Measurements from ENCODE around the gene NPIPA2. TPM values are rescaled to one million over a fixed set of nuclear protein-coding genes. Genes with fewer than 3 reads are reported as not detected.
"Not testable (repeated sequence)": the region's sequence is repeated elsewhere in the genome, so short reads cannot be mapped to it uniquely, and the experiment has no call there.

NPIPA2 gene
- total and polyA plus RNA-seq, 10 of the 15 experiments (the other 5 are each of a cell fraction or from before 2014, with no cell fraction given): 0.13 to 2.2 (median 0.66) TPM; not detected in 1

- SMC1A ChIA-PET (ENCODE audit: uncharacterized antibody, unreplicated experiment); H3K9me3 ChIP-seq (replicated peaks; ENCODE audit: control insufficient read depth, insufficient read depth, low read length); DNase-seq (ENCODE audit: low read depth, low spot score); intact Hi-C loops (cut with micrococcal nuclease; ENCODE audit: unreplicated experiment); H3K36me3 ChIP-seq (ENCODE audit: control insufficient read depth in 2 of 2, insufficient read depth in 2 of 2, low read length in 1 of 2); H3K4me2 ChIP-seq (ENCODE audit: control insufficient read depth, insufficient read depth); H3K9ac ChIP-seq (ENCODE audit: control insufficient read depth, insufficient read depth, low read length); H3K79me2 ChIP-seq (ENCODE audit: control insufficient read depth, insufficient read depth, low read length); H4K20me1 ChIP-seq (ENCODE audit: control insufficient read depth, insufficient read depth); RAD21 ChIA-PET (ENCODE audit: unreplicated experiment); FAIRE-seq; ATAC-seq; BruUV-seq (replicated peaks); POLR2A ChIA-PET; H3K27ac ChIP-seq (ENCODE audit: control insufficient read depth, insufficient read depth); H3K27me3 ChIP-seq (replicated peaks in 1 of 2; ENCODE audit: control insufficient read depth in 2 of 2, insufficient read depth in 2 of 2, low read length in 1 of 2); H3K4me1 ChIP-seq (ENCODE audit: control insufficient read depth, insufficient read depth, low read length); CTCF ChIA-PET; H2AFZ ChIP-seq (ENCODE audit: control insufficient read depth, low read depth, low read length); H3K4me3 ChIP-seq: not testable (repeated sequence)
- WGBS (ENCODE audit: insufficient coverage, insufficient replicate concordance, low lambda C conversion rate, missing lambda C conversion rate): 59% methylated on average over 1 of the region's 3 CpGs
- in situ Hi-C loops (cut with MboI): loop anchor here (25.0 kb wide), 2 partner anchors 598 to 748 kb away; no protein-coding TSS in a partner anchor
These were observed 71.6 kb downstream of the NPIPA2 start for GRCh38 chr16:14813890-14814289.

Other genes starting within 250 kb of the NPIPA2 start
- 33.5 and 39.0 TPM in 2 replicates for gene PARN, start 112.3 kb upstream of the NPIPA2 start, total RNA-seq (2014; rRNA removed)
- 53.1 and 57.1 TPM in 2 replicates for gene PARN, start 112.3 kb upstream of the NPIPA2 start, total RNA-seq (2014; rRNA removed; fragmentation: Illumina TruSeq; extraction: Trizol)
- 39.4 and 41.4 TPM in 2 replicates for gene PARN, start 112.3 kb upstream of the NPIPA2 start, total RNA-seq (2021)
- gene PARN, start 112.3 kb upstream of the NPIPA2 start, polyA plus RNA-seq (2011; rRNA removed): 42.4 and 47.9 TPM in 2 replicates
- gene PARN, start 112.3 kb upstream of the NPIPA2 start, polyA plus RNA-seq (2014; fragmentation: Illumina TruSeq; extraction: Trizol): 65.7 and 83.0 TPM in 2 replicates
- gene PARN, start 112.3 kb upstream of the NPIPA2 start, polyA plus RNA-seq (2014; fragmentation: Nextera tagmentation; extraction: Ambion mirVana): 10 to 100 TPM; 15.6 to 25.1 TPM
- gene PARN, start 112.3 kb upstream of the NPIPA2 start, polyA plus RNA-seq (2014; rRNA removed): 36.8 and 53.0 TPM in 2 replicates
- 10 to 100 TPM; 76.6 to 77.3 TPM for gene PARN, start 112.3 kb upstream of the NPIPA2 start, polyA plus RNA-seq (2016; fragmentation: Nextera tagmentation; extraction: Ambion mirVana)
- gene BFAR, start 109.6 kb upstream of the NPIPA2 start, total RNA-seq (2014; rRNA removed): 41.4 and 49.0 TPM in 2 replicates
- gene BFAR, start 109.6 kb upstream of the NPIPA2 start, total RNA-seq (2014; rRNA removed; fragmentation: Illumina TruSeq; extraction: Trizol): 52.0 and 53.8 TPM in 2 replicates
- gene BFAR, start 109.6 kb upstream of the NPIPA2 start, total RNA-seq (2021): 45.4 and 49.6 TPM in 2 replicates
- gene BFAR, start 109.6 kb upstream of the NPIPA2 start, polyA plus RNA-seq (2011; rRNA removed): 51.4 and 56.8 TPM in 2 replicates
- 62.0 and 76.6 TPM in 2 replicates for gene BFAR, start 109.6 kb upstream of the NPIPA2 start, polyA plus RNA-seq (2014; fragmentation: Illumina TruSeq; extraction: Trizol)
- 10 to 100 TPM; 35.9 to 38.2 TPM for gene BFAR, start 109.6 kb upstream of the NPIPA2 start, polyA plus RNA-seq (2014; fragmentation: Nextera tagmentation; extraction: Ambion mirVana)
- 42.3 and 56.5 TPM in 2 replicates for gene BFAR, start 109.6 kb upstream of the NPIPA2 start, polyA plus RNA-seq (2014; rRNA removed)
- 10 to 100 TPM; 34.6 to 38.8 TPM for gene BFAR, start 109.6 kb upstream of the NPIPA2 start, polyA plus RNA-seq (2016; fragmentation: Nextera tagmentation; extraction: Ambion mirVana)
- gene PLA2G10, start 48.2 kb upstream of the NPIPA2 start, total RNA-seq (2014; rRNA removed): not detected in 2 replicates
- not detected in 2 replicates for gene PLA2G10, start 48.2 kb upstream of the NPIPA2 start, total RNA-seq (2014; rRNA removed; fragmentation: Illumina TruSeq; extraction: Trizol)
- not detected in 2 replicates for gene PLA2G10, start 48.2 kb upstream of the NPIPA2 start, total RNA-seq (2021)
- not detected in 2 replicates for gene PLA2G10, start 48.2 kb upstream of the NPIPA2 start, polyA plus RNA-seq (2011; rRNA removed)
- gene PLA2G10, start 48.2 kb upstream of the NPIPA2 start, polyA plus RNA-seq (2014; fragmentation: Illumina TruSeq; extraction: Trizol): not detected in 2 replicates
- gene PLA2G10, start 48.2 kb upstream of the NPIPA2 start, polyA plus RNA-seq (2014; fragmentation: Nextera tagmentation; extraction: Ambion mirVana): not detected
- not detected in 2 replicates for gene PLA2G10, start 48.2 kb upstream of the NPIPA2 start, polyA plus RNA-seq (2014; rRNA removed)
- gene PLA2G10, start 48.2 kb upstream of the NPIPA2 start, polyA plus RNA-seq (2016; fragmentation: Nextera tagmentation; extraction: Ambion mirVana): not detected
- 0.45 and 0.76 TPM in 2 replicates for gene NPIPA3, start 39.1 kb upstream of the NPIPA2 start, total RNA-seq (2014; rRNA removed)
- gene NPIPA3, start 39.1 kb upstream of the NPIPA2 start, total RNA-seq (2014; rRNA removed; fragmentation: Illumina TruSeq; extraction: Trizol): 1.2 and 1.4 TPM in 2 replicates
- gene NPIPA3, start 39.1 kb upstream of the NPIPA2 start, total RNA-seq (2021): 1.4 and 1.6 TPM in 2 replicates
- gene NPIPA3, start 39.1 kb upstream of the NPIPA2 start, polyA plus RNA-seq (2011; rRNA removed): 1.3 and 1.8 TPM in 2 replicates
- 0.85 and 1.1 TPM in 2 replicates for gene NPIPA3, start 39.1 kb upstream of the NPIPA2 start, polyA plus RNA-seq (2014; fragmentation: Illumina TruSeq; extraction: Trizol)
- gene NPIPA3, start 39.1 kb upstream of the NPIPA2 start, polyA plus RNA-seq (2014; fragmentation: Nextera tagmentation; extraction: Ambion mirVana): under 1 TPM; 0.37 to 0.42 TPM
- 0.72 and 1.2 TPM in 2 replicates for gene NPIPA3, start 39.1 kb upstream of the NPIPA2 start, polyA plus RNA-seq (2014; rRNA removed)
- 1 to 10 TPM in 1 of 2 experiments, not detected in 1; 1.2 TPM for gene NPIPA3, start 39.1 kb upstream of the NPIPA2 start, polyA plus RNA-seq (2016; fragmentation: Nextera tagmentation; extraction: Ambion mirVana)
- 27.7 and 35.6 TPM in 2 replicates for gene NOMO1, start 91.2 kb downstream of the NPIPA2 start, total RNA-seq (2014; rRNA removed)
- 31.0 and 33.0 TPM in 2 replicates for gene NOMO1, start 91.2 kb downstream of the NPIPA2 start, total RNA-seq (2014; rRNA removed; fragmentation: Illumina TruSeq; extraction: Trizol)
- 45.1 and 51.9 TPM in 2 replicates for gene NOMO1, start 91.2 kb downstream of the NPIPA2 start, total RNA-seq (2021)
- gene NOMO1, start 91.2 kb downstream of the NPIPA2 start, polyA plus RNA-seq (2011; rRNA removed): 17.1 and 28.3 TPM in 2 replicates
- gene NOMO1, start 91.2 kb downstream of the NPIPA2 start, polyA plus RNA-seq (2014; fragmentation: Illumina TruSeq; extraction: Trizol): 59.5 and 93.3 TPM in 2 replicates
- 10 to 100 TPM; 10.8 to 15.3 TPM for gene NOMO1, start 91.2 kb downstream of the NPIPA2 start, polyA plus RNA-seq (2014; fragmentation: Nextera tagmentation; extraction: Ambion mirVana)
- gene NOMO1, start 91.2 kb downstream of the NPIPA2 start, polyA plus RNA-seq (2014; rRNA removed): 21.4 and 37.2 TPM in 2 replicates
- gene NOMO1, start 91.2 kb downstream of the NPIPA2 start, polyA plus RNA-seq (2016; fragmentation: Nextera tagmentation; extraction: Ambion mirVana): 10 to 100 TPM; 55.4 to 63.1 TPM
- 13.6 and 13.7 TPM in 2 replicates for gene NPIPA1, start 194.9 kb downstream of the NPIPA2 start, total RNA-seq (2014; rRNA removed)
- 14.6 and 15.7 TPM in 2 replicates for gene NPIPA1, start 194.9 kb downstream of the NPIPA2 start, total RNA-seq (2014; rRNA removed; fragmentation: Illumina TruSeq; extraction: Trizol)
- gene NPIPA1, start 194.9 kb downstream of the NPIPA2 start, total RNA-seq (2021): 42.8 and 42.9 TPM in 2 replicates
- 36.0 and 39.8 TPM in 2 replicates for gene NPIPA1, start 194.9 kb downstream of the NPIPA2 start, polyA plus RNA-seq (2011; rRNA removed)
- 32.4 and 50.4 TPM in 2 replicates for gene NPIPA1, start 194.9 kb downstream of the NPIPA2 start, polyA plus RNA-seq (2014; fragmentation: Illumina TruSeq; extraction: Trizol)
- 1 to 10 TPM; 7.7 to 8.9 TPM for gene NPIPA1, start 194.9 kb downstream of the NPIPA2 start, polyA plus RNA-seq (2014; fragmentation: Nextera tagmentation; extraction: Ambion mirVana)
- gene NPIPA1, start 194.9 kb downstream of the NPIPA2 start, polyA plus RNA-seq (2014; rRNA removed): 30.1 and 31.4 TPM in 2 replicates
- gene NPIPA1, start 194.9 kb downstream of the NPIPA2 start, polyA plus RNA-seq (2016; fragmentation: Nextera tagmentation; extraction: Ambion mirVana): 10 to 100 TPM in 1 of 2 experiments, 1 to 10 TPM in 1; 9.3 to 10.2 TPM
- gene PDXDC1, start 232.5 kb downstream of the NPIPA2 start, total RNA-seq (2014; rRNA removed): 54.6 and 57.9 TPM in 2 replicates
- 50.9 and 52.7 TPM in 2 replicates for gene PDXDC1, start 232.5 kb downstream of the NPIPA2 start, total RNA-seq (2014; rRNA removed; fragmentation: Illumina TruSeq; extraction: Trizol)
- gene PDXDC1, start 232.5 kb downstream of the NPIPA2 start, total RNA-seq (2021): 66.6 and 67.7 TPM in 2 replicates
- gene PDXDC1, start 232.5 kb downstream of the NPIPA2 start, polyA plus RNA-seq (2011; rRNA removed): 78.2 and 89.2 TPM in 2 replicates
- 51.8 and 64.6 TPM in 2 replicates for gene PDXDC1, start 232.5 kb downstream of the NPIPA2 start, polyA plus RNA-seq (2014; fragmentation: Illumina TruSeq; extraction: Trizol)
- 10 to 100 TPM in 1 of 2 experiments, 1 to 10 TPM in 1; 6.1 to 12.4 TPM for gene PDXDC1, start 232.5 kb downstream of the NPIPA2 start, polyA plus RNA-seq (2014; fragmentation: Nextera tagmentation; extraction: Ambion mirVana)
- gene PDXDC1, start 232.5 kb downstream of the NPIPA2 start, polyA plus RNA-seq (2014; rRNA removed): 63.2 and 66.5 TPM in 2 replicates
- 10 to 100 TPM; 52.9 to 61.5 TPM for gene PDXDC1, start 232.5 kb downstream of the NPIPA2 start, polyA plus RNA-seq (2016; fragmentation: Nextera tagmentation; extraction: Ambion mirVana)

Measured in GM12878 (cell line).